Colonic mucosa (tissue), 4 donors: ENCODE data around the gene LRWD1. TPM values are rescaled to one million over a fixed set of nuclear protein-coding genes. Genes with fewer than 3 reads are reported as not detected.

ENCODE experiments used
- DNase-seq: peaks from one replicate; pipeline ENCODE4 v3.0.0-alpha.2; 2020
- H3K27ac ChIP-seq: fragments of 200-600 bp; one replicate; pipeline ENCODE4 v1.8.0; 2021
- H3K27me3 ChIP-seq: fragments of 200-600 bp; one replicate; pipeline ENCODE4 v1.8.0; 2021
- H3K36me3 ChIP-seq: fragments of 200-600 bp; one replicate; pipeline ENCODE4 v1.8.0; 2021
- H3K4me1 ChIP-seq: fragments of 200-600 bp; one replicate; pipeline ENCODE4 v1.8.0; 2021; ENCODE audit warnings: mild to moderate bottlenecking
- H3K4me3 ChIP-seq: fragments of 200-600 bp; one replicate; pipeline ENCODE4 v1.8.0; 2021
- H3K9ac ChIP-seq, 2 donors: one replicate each; pipeline ENCODE4 v1.7.0; 2013; ENCODE audit warnings: control low read depth in 2 of 2, low read depth in 2 of 2, low read length in 2 of 2
- H3K9me3 ChIP-seq: fragments of 200-600 bp; one replicate; pipeline ENCODE4 v1.8.0; 2021
- CTCF ChIP-seq: fragments of 200-600 bp; IDR thresholded peaks from one replicate; pipeline ENCODE4 v1.8.0; 2022; ENCODE audit warnings: antibody characterized with exemption, mild to moderate bottlenecking
- intact Hi-C: fragments of 100-400 bp; cut with DNase I; formaldehyde crosslinking; loops from one replicate; pipeline ENCODE4 v1.14.1; 2022
- total RNA-seq, 2 donors: library from RNA; stranded (reverse); fragmentation: NEBNext Ultra II Directional in 1 of 2; extraction: Animal tissue kit (Norgen Biotek cat#: 25700) in 1 of 2; gene quantifications; one replicate each; pipeline ENCODE4 v1.2.1, GENCODE V29; 2021
- donor health status: healthy.
- donor health status: DM: no; HTN: no; CAD: no.
- donor health status: DM: no; HTN: no; CAD: no.

The LRWD1 gene
- total RNA-seq, 2 donors from 2014 or later = 11.4 to 19.6 TPM

GRCh38 chr7:102467581-102468477, 3.0 kb downstream of the LRWD1 start:
- peaks cover 11% of the 10 kb centered on the region for H3K4me1 ChIP-seq
- peaks cover 4% of the 10 kb centered on the region for H3K36me3 ChIP-seq
- H3K9me3 ChIP-seq = no peaks in the 10 kb centered on the region
- H3K27ac ChIP-seq = no peak overlapping the region
- no peak for DNase-seq
- TF ChIP-seq CTCF = no peak
- H3K27me3 ChIP-seq = no peaks in the 10 kb centered on the region
- no peak overlapping the region for H3K9ac ChIP-seq
- intact Hi-C loops = loop anchor here (10.0 kb wide), 1 partner anchor 63 kb away; no protein-coding TSS in a partner anchor
- no peak overlapping the region for H3K4me3 ChIP-seq

DNA sequence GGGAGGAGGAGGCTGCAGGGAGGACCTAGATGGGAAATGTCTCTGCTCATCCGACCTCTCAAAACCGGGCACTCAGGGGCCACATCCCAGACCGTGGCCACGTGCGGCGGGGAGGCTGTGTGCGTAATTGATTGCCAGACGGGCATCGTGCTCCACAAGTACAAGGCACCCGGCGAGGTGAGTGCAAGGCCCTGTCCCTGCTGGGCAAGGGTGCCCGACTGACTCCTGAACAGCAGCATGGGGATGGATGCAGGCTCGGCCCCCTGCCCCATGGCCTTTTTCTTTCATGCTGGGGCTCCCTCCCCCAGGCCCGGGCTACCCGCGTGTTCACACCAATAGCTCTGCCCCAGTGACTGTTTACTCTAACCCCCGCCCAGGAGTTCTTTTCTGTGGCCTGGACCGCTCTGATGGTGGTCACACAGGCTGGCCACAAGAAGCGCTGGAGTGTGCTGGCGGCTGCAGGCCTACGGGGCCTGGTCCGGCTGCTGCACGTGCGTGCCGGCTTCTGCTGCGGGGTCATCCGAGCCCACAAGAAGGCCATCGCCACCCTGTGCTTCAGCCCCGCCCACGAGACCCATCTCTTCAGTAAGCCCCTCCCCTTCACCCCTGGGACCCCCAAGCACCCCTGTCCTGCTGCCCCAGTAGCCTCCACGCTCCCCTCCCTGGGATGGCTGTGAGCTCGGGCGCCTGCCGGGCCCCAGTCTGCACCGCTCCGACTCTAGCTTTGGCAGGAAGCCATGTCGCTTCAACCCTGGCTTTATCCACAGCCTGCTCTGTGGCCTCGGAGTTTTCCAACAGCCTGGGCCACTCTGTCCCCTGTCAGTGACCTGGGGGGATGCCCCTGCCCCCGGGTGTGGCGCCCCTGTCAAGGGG, 3.9 kb downstream of the LRWD1 start:
- H3K27me3 ChIP-seq = no peaks in the 10 kb centered on the region
- H3K36me3 ChIP-seq = peaks cover 4% of the 10 kb centered on the region
- no peak overlapping the region for H3K27ac ChIP-seq
- peaks cover 9% of the 10 kb centered on the region for H3K4me1 ChIP-seq
- H3K9ac ChIP-seq = no peak overlapping the region
- no peak for DNase-seq
- no peaks in the 10 kb centered on the region for H3K9me3 ChIP-seq
- intact Hi-C loops = loop anchor here (10.0 kb wide), 1 partner anchor 64 kb away; no protein-coding TSS in a partner anchor
- TF ChIP-seq CTCF = no peak
- no peak overlapping the region for H3K4me3 ChIP-seq

DNA sequence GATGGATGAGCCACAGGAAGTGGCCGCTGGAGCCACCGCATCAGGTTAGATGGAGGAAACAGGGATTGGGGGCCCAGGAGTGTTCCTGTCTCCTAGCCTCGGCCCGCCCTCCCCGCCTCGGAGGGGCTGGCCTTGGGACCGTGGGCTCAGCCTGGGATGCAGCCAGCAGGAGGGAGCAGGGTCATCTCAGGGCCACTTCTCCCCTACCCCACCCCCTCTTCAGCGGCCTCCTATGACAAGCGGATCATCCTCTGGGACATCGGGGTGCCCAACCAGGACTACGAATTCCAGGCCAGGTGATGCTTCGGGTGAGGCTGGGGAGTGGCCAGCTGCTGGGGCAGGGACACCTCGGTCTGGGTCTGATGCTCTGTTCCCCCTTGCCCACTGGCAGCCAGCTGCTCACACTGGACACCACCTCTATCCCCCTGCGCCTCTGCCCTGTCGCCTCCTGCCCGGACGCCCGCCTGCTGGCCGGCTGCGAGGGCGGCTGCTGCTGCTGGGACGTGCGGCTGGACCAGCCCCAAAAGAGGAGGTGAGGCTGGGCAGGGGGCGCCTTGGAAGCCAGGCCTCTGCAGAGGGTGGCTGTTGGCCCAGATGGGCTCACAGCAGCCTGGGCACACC, 4.7 kb downstream of the LRWD1 start:
- H3K9ac ChIP-seq = no peak overlapping the region

DNA sequence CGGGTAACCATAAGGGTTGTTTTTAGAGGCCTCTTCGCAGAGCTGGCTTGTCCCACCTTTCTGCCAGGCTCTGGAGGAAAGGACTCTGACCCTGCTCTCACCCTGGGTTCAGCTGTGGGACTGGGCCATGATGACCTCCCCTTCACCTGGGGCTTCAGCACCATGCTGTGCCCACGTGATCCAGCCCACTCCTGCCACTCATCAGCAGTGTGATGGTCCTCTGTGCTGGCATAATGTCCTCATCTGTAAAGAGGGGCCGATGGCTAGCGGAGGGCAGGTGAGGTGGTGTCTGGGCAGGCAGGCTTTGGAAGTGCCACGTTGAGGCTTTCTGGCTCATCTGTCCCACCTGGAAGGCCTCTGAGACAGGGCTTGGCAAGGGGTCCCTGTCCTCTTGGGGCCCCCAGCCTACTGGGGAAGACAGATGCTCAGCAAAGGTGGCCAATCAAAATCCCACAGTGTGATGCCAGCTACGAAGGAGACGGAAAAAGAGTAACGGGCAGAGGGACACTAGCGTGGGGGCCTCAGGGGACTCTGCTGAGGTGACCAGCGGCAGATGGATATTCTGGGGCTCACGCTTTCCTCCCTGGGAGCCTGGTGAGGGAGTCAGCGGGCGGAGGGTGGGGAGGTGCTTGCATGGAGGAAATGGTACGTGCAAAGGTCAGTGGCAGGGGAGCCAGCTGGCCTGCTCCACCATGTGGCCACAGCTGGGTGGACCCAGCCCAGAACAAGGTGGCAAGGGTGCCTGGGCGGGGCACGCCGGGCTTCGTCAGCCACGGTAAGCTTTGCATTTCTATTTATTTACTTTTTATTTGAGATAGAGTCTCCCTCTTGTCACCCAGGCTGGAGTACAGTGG, 5.4 kb downstream of the LRWD1 start:
- H3K27ac ChIP-seq = no peak overlapping the region
- no peak overlapping the region for H3K4me3 ChIP-seq
- H3K4me1 ChIP-seq = peaks cover 5% of the 10 kb centered on the region
- no peaks in the 10 kb centered on the region for H3K9me3 ChIP-seq
- no peaks in the 10 kb centered on the region for H3K27me3 ChIP-seq
- H3K9ac ChIP-seq = peak overlapping the region in 1 of 2 donors; percentile 43
- peaks cover 4% of the 10 kb centered on the region for H3K36me3 ChIP-seq
- TF ChIP-seq CTCF = no peak
- DNase-seq = peak; percentile 83
- intact Hi-C loops = loop anchor here (10.0 kb wide), 1 partner anchor 65 kb away; no protein-coding TSS in a partner anchor

More for the DNA sequence above, 4.7 kb downstream of the LRWD1 start:
- peaks cover 5% of the 10 kb centered on the region for H3K4me1 ChIP-seq
- no peak for DNase-seq
- H3K9me3 ChIP-seq = no peaks in the 10 kb centered on the region
- peaks cover 4% of the 10 kb centered on the region for H3K36me3 ChIP-seq
- TF ChIP-seq CTCF = no peak
- H3K27ac ChIP-seq = no peak overlapping the region
- H3K27me3 ChIP-seq = no peaks in the 10 kb centered on the region
- intact Hi-C loops = loop anchor here (10.0 kb wide), 1 partner anchor 65 kb away; no protein-coding TSS in a partner anchor
- H3K4me3 ChIP-seq = no peak overlapping the region
